Ammon's horn (tissue), 1 donor: ENCODE data around the gene JADE2.
A peak's percentile ranks its signal among the peaks of the same experiment; 100 is the strongest.
"Not testable (repeated sequence)": the region's sequence is repeated elsewhere in the genome, so short reads cannot be mapped to it uniquely, and the experiment has no call there.

Source experiments
- DNase-seq: peaks from one replicate; pipeline ENCODE4 v3.0.0-alpha.2; 2016; ENCODE audit warnings: low spot score

The JADE2 gene

DNA sequence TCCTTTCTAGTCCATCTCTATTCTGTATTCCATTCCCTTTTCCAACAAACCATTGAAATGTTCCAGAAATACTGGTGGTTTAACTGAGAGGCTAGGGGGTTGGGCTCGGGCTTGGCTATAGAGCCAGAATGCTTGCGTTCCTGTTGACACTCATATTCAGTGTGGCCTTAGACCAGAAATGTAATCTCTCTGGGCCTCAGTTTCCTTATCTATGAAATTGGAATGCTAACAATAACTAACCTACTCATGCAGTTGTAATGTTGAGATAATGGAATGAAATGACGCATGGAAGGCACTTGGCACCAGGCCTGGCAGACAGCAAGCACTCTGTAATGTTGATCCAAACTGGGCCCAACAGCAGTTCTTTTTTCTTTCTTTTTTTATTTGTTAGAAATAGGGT lies 26.8 kb downstream of the JADE2 start:
- no peak for DNase-seq

DNA sequence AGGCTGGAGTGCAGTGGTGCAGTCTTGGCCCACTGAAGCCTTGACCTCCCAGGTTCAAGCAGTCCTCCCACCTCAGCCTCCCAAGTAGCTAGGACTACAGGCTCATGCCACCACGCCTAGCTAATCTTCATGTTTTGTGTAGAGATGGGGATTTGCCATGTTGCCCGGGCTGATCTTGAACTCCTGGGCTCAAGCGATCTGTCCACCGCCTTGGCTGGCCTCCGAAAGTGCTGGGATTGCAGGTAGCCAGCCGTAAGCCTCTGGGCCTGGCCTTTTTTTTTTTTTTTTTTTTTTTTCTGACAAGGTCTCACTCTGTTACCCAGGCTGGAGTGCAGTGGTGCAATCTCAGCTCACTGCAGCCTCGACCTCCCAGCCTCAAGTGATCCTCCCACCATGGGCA lies 27.2 kb downstream of the JADE2 start:
- not testable (repeated sequence) for DNase-seq

DNA sequence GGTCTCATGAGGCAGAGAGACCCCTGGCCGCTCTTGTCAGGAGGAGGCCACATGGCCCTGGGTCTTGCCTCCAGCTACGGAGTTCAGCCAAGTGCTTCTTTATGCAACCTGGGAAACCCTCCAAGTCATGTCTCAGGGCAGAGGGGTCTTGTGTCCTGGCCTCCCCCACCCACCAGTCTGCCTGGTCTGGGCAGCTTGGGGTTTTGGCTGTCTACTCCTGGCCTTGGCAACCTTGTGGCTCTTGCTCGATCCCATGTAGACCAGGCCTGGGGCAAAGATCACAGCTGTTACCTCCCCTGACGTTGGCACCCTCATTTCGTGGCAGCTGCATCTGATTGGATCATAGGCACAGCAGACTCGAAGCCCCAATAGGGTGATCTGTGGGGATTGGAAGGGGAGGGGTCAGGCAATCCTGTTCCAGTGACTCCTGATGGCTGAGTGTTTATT lies 28.4 kb downstream of the JADE2 start:
- DNase-seq: no peak

- DNase-seq: peak; percentile 50
Observed at GRCh38 chr5:134554319-134555222, 29.1 kb downstream of the JADE2 start.

GRCh38 chr5:134555223-134555889 lies 29.9 kb downstream of the JADE2 start:
- no peak for DNase-seq

GRCh38 chr5:134555890-134556311 lies 30.4 kb downstream of the JADE2 start:
- peak; percentile 67 for DNase-seq

GRCh38 chr5:134556588-134556987 lies 31.1 kb downstream of the JADE2 start:
- not testable (repeated sequence) for DNase-seq

- no peak for DNase-seq
Observed at GRCh38 chr5:134556994-134557393, 31.5 kb downstream of the JADE2 start.

DNA sequence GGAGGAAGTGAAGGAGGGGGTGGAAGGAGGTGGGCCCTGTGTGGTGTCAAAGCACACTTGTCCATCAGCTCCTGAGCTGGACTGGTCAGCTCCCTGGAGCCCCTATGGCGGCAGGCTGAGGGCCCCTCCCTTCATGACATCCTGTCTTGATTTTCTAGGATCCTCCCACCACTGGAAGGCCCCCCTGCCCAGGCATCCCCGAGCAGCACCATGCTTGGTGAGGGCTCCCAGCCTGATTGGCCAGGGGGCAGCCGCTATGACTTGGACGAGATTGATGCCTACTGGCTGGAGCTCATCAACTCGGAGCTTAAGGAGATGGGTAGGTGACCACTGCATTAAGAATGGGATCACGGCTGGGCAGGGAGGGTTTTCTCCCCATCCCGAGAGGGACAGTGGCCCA lies 34.2 kb downstream of the JADE2 start:
- no peak for DNase-seq

- DNase-seq: no peak
Observed at GRCh38 chr5:134560698-134561097, 35.2 kb downstream of the JADE2 start.

DNA sequence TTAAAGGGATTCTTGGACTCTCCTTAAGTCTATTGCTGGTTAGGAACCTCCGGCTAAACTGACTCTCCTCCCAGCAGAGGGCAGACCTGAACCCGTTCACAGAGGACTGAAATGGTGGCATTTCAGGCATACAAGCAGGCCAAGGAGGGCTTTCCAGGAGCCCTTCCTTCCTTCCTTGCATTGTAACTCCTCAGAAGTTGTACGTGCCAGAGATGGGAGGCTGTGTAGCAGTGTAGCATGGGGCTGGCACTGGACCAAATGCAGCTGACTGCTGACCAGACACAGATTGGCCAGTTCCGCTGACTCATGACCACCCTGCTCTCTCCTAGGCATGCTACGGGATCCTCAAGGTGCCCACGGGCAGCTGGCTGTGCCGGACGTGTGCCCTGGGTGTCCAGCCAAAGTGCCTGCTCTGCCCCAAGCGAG lies 36.4 kb downstream of the JADE2 start:
- no peak for DNase-seq

GRCh38 chr5:134563221-134563620 lies 37.8 kb downstream of the JADE2 start:
- DNase-seq: no peak

DNA sequence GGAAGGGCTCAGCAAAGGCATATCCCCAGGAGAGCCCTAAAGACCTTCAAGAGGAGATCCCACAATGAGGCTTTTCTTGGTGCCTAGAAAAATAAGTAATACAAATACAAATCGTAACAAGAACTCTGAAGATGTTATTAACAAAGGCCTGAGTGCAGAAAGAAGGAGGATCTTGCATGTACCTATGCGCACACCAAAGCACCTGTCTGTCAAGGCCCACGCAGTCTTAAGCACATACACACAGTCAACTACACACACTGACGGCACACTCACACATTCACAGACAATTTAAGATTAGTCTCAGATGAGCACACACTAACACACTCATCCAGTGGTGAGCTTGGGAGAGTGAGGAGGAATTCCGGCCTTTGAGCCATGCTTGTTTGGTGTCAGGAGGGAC lies 38.5 kb downstream of the JADE2 start:
- DNase-seq: no peak

DNA sequence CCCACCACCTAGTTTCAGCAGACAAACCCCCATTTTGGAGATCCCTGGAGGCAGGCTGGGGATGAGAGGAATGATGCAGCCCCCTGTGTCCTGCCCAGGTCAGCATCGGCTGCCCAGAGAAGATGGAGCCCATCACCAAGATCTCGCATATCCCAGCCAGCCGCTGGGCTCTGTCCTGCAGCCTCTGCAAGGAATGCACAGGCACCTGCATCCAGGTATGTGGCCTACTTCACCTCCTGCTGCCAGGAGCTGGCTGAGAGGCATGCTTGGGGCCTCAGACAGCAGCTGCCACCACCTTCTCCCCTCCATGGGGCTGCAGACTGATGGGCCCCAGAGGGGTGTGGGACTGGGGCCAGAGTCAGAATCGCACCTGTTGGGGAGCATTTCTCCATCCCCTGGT lies 38.9 kb downstream of the JADE2 start:
- DNase-seq: no peak

DNA sequence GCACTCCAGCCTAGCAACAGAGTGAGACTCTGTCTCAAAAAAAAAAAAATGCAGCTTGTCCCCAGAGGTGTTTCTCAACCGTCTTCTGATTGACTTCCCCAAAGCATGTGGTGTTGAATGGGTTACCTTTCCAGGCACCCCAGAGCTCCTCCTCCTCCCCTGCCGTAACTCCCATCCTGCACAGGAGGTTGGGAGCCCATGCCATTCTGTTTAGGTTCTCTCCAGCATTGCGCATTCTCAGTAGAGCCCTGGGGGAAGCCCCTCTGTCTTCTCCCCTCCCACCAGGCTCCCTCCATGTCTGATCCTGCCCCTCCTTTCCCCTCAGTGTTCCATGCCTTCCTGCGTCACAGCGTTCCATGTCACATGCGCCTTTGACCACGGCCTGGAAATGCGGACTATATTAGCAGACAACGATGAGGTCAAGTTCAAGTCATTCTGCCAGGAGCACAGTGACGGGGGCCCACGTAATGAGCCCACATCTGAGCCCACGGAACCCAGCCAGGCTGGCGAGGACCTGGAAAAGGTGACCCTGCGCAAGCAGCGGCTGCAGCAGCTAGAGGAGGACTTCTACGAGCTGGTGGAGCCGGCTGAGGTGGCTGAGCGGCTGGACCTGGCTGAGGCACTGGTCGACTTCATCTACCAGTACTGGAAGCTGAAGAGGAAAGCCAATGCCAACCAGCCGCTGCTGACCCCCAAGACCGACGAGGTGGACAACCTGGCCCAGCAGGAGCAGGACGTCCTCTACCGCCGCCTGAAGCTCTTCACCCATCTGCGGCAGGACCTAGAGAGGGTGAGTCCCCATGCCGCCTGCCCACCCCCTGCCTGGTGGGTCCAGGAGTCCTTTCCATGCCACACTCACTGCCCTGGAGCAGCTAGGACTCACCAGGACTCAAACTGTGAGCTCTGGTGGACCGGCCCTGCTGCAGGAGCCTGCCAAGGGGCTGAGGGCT lies 40.6 kb downstream of the JADE2 start:
- DNase-seq: no peak

DNA sequence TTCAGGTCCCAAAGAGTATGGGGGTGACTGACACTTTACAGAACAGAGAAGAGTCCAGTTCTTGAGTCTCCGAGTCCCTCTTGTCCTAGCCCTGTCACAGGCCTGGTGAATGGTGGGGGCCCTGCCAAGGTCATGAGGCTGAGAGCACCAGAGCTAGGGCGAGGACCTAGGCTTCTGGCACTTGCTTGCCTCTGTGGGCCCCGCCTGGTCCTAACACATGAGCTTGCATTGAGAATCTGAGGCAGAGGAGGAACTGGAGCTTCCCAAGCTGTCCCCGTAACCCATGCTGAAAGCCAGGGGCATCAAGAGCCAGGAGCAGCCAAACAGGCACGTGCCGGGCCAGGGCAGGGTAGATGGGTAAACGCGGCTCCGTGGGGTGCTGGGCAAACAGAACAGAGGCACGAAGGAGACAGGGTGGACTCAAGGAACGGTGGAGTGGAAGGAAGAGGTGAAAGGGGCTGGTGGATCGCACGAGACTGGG lies 41.3 kb downstream of the JADE2 start:
- DNase-seq: no peak

DNA sequence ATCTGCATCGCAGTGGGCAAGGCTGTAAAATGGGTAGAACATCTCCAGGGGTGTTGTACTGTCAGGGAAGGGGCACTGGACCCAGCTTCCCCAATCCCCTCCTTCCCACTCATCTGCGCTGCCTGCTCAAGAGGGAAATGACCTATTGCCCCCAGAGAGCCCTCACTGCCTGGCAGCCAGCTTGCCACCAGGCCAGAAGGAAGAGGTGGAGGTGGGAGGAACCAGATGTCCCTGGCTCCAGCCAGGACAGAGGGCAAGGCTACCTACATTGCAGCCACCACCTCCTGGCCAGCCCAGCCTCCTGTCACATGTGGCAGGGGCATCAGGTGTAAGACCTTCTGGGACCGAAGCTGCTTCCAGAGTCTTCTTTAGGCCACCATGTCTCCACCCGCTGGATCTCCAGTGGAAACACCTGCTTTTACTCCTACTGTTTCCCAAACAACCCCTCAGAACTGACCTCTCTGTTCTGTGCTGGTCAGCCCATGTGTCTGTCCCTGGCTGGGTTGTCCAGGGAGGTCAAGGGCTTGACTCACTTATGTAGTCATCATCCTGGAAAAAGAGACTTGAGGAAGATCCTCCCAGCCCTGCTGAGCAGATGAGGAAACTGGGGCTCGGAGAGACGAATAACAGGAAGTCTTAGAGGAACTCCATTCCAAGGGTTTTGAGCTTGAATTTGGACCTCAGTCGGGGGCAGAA lies 42.3 kb downstream of the JADE2 start:
- no peak for DNase-seq

DNA sequence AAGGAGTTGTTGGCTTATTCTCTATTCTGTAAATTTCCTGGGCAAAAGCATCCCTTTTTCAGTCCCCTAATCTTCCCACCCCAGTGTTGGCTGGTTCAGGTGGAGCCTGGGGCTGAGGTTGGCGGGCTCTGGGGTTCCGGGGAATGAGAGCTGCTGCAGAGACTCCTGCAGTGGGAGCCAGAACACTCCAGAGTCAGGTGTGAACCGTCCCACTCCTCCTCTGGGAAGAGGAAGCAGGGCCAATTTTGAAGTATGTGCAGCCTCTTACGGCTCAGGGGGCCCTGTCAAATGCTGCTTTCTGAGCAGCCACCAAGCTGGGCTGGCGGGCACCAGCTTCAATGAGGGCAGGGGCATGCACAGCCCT lies 42.8 kb downstream of the JADE2 start:
- DNase-seq: no peak

- DNase-seq: peak; percentile 84
Observed at GRCh38 chr5:134568761-134569695, 43.6 kb downstream of the JADE2 start.

GRCh38 chr5:134569758-134570364 lies 44.4 kb downstream of the JADE2 start:
- DNase-seq: no peak
